Transverse colon (tissue), 4 donors: ENCODE results near the gene SPATA2.

ENCODE experiments used
- EP300 ChIP-seq: sonication (generic); formaldehyde crosslinking; IDR thresholded peaks from one replicate; pipeline ENCODE4 v1.6.1; 2017; ENCODE audit warnings: antibody characterized with exemption, low read depth
- POLR2A ChIP-seq: fragments of 450-650 bp; IDR thresholded peaks from one replicate; pipeline ENCODE4 v1.6.1; 2016; ENCODE audit warnings: antibody characterized with exemption, mild to moderate bottlenecking, moderate library complexity
- POLR2AphosphoS5 ChIP-seq, 3 donors: sonication (generic); formaldehyde crosslinking; IDR thresholded peaks; one replicate each; pipeline ENCODE4 v1.6.1; 2016; ENCODE audit warnings: antibody characterized with exemption in 3 of 3
- TF ChIP-seq, protein P1 (sequence below), 5 experiments: fragments of 200-600 bp in 3 of 5; fragments of 450-650 bp in 2 of 5; sonication (generic) in 3 of 5; IDR thresholded peaks; 1 replicate in 2 of 5; 2 replicates in 3 of 5; pipeline ENCODE4 v1.5.1; 2016 to 2017; ENCODE audit warnings: antibody characterized with exemption in 5 of 5, inconsistent platforms in 3 of 5, mild to moderate bottlenecking in 2 of 5, moderate library complexity in 1 of 5

DNA sequence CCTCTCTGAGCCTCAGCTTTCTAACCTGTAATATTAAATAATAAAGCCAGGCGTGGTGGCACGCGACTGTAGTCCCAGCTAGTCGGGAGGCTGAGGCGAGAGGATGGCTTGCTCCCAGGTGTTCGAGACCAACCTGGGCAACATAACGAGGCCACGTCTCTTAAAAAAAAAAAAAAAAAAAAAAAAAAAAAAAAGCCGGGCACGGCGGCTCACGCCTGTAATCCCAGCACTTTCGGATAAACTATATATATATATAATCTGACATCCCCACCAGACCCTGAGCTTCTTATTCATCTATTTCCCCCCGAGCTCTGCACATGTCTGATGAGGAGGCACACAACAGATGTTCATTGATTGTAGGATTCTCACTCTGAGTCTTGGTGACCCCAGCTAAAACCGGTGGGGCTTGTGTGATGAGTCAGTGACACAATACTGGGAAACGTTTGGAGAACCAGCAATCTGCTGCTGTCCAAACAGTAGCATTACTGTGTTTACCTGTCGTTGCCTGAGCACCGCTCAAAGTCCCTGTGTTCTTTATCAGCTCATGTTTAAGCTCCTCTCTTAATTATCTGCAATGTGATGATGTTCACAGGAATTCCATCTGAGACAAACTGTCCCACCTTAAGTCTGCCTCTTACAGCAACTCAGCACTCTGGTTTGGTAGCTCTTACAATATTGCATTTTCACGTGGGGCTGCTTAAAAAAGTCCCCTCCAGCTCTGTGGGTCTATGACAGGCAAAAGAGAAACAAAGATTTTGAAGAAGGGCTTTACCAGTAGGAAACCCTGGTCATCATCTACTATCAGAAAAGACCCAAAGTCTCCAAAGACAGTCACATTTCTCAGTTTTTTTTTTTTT, 1.0 kb upstream of the SPATA2 start:
- TF ChIP-seq, protein P1, sequence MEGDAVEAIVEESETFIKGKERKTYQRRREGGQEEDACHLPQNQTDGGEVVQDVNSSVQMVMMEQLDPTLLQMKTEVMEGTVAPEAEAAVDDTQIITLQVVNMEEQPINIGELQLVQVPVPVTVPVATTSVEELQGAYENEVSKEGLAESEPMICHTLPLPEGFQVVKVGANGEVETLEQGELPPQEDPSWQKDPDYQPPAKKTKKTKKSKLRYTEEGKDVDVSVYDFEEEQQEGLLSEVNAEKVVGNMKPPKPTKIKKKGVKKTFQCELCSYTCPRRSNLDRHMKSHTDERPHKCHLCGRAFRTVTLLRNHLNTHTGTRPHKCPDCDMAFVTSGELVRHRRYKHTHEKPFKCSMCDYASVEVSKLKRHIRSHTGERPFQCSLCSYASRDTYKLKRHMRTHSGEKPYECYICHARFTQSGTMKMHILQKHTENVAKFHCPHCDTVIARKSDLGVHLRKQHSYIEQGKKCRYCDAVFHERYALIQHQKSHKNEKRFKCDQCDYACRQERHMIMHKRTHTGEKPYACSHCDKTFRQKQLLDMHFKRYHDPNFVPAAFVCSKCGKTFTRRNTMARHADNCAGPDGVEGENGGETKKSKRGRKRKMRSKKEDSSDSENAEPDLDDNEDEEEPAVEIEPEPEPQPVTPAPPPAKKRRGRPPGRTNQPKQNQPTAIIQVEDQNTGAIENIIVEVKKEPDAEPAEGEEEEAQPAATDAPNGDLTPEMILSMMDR (IDR thresholded peaks at IDR 0.05), result no peak
- no peak for TF ChIP-seq POLR2A
- peak in 2 of 3 donors; percentile 51 to 52 for TF ChIP-seq POLR2AphosphoS5 (IDR thresholded peaks at IDR 0.05)
- TF ChIP-seq EP300, result peak; percentile 48
